GM19455 (cell line): ENCODE data around the gene MRPL21.

Experiments
- ATAC-seq: cut with Tn5 transposase; IDR thresholded peaks from one replicate; pipeline ENCODE4 v1.9.1; 2021; ENCODE audit not compliant: unreplicated experiment

Gene MRPL21

GRCh38 chr11:68843052-68843561, 60.5 kb downstream of the MRPL21 start:
- ATAC-seq: no peak

GRCh38 chr11:68842427-68843051, 61.1 kb downstream of the MRPL21 start:
- no peak for ATAC-seq

- ATAC-seq: no peak
Observed at GRCh38 chr11:68841718-68842426, 61.8 kb downstream of the MRPL21 start, which contains the start of gene CPT1A. CPT1A (minus strand) TSS chr11:68841916; CDS start chr11:68815474, 26,442 bp downstream.
